OCI-LY3 (cell line): ENCODE results near the gene PSME3.
"Not testable (repeated sequence)": the region's sequence is repeated elsewhere in the genome, so short reads cannot be mapped to it uniquely, and the experiment has no call there.

Source experiments
- EZH2phosphoT487 ChIP-seq: fragments of 200-600 bp; shearing (Covaris generic); IDR thresholded peaks from 2 replicates; pipeline ENCODE4 v1.6.1; 2018; ENCODE audit warnings: antibody characterized with exemption, mixed run types, low read depth
- TF ChIP-seq, protein P1 (sequence below): fragments of 200-600, 300-600 bp; sonication (generic); IDR thresholded peaks from 2 replicates; pipeline ENCODE4 v1.5.1; 2014; ENCODE audit warnings: antibody characterized with exemption, low read length, low read depth

DNA sequence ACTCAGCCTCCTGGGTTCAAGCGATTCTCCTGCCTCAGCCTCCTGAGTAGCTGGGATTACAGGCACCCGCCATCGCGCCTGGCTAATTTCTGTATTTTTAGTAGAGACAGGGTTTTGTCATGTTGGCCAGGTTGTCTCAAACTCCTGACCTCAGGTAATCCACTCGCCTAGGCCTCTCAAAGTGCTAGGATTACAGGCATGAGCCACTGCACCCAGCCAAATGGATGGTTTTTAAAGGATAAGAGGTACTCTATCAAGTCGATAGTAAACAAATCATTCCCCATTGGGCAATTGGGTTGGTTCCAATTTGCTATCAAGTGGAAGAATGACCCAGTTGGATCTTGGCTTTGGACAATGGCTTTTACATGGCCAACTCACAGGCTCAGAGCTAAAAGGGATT, 48.5 kb downstream of the PSME3 start:
- TF ChIP-seq, protein P1, sequence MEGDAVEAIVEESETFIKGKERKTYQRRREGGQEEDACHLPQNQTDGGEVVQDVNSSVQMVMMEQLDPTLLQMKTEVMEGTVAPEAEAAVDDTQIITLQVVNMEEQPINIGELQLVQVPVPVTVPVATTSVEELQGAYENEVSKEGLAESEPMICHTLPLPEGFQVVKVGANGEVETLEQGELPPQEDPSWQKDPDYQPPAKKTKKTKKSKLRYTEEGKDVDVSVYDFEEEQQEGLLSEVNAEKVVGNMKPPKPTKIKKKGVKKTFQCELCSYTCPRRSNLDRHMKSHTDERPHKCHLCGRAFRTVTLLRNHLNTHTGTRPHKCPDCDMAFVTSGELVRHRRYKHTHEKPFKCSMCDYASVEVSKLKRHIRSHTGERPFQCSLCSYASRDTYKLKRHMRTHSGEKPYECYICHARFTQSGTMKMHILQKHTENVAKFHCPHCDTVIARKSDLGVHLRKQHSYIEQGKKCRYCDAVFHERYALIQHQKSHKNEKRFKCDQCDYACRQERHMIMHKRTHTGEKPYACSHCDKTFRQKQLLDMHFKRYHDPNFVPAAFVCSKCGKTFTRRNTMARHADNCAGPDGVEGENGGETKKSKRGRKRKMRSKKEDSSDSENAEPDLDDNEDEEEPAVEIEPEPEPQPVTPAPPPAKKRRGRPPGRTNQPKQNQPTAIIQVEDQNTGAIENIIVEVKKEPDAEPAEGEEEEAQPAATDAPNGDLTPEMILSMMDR: not testable (repeated sequence)
- TF ChIP-seq EZH2phosphoT487: not testable (repeated sequence)
